GM03348 (cell line): ENCODE results near the gene KIZ.

Experiments
- DNase-seq: peaks from one replicate; pipeline ENCODE4 v3.0.0; 2012; ENCODE audit warnings: low spot score

KIZ gene

DNA sequence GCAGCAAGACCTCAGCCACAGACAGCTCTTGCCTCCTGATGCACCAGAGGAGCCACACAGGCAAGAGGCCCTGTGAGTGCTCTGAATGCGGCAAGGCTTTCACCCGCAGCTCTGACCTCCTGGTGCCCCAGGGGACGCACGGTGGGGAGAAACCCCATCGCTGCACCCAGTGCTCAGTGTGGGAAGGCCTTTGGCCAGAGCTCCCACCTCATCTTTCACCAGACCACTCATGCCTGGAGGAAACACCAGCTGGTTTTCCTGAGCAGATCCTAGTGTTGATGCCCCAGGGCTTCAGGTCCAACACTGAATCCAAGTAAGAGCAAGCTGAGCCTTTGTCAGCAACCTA lies 140.3 kb downstream of the KIZ start:
- DNase-seq, result no peak

DNA sequence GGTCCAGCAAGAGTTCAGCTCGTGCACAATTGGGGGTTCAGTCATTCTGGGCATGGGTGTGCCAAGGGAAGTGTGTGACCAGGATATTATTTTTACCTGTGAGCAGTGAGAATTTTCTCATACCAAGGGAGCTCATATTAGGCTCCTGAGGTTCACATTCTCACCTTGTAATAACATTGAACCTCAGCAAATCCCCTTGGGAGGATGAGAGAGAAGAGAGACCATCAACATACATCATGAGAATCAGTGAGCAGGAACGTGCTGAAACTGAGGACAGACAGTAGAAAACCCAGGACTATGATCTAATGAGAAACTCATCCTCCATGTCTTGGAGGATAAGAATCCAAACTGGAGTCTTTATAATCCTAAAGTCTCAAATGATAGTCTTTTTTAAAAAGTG lies 143.9 kb downstream of the KIZ start:
- no peak for DNase-seq

DNA sequence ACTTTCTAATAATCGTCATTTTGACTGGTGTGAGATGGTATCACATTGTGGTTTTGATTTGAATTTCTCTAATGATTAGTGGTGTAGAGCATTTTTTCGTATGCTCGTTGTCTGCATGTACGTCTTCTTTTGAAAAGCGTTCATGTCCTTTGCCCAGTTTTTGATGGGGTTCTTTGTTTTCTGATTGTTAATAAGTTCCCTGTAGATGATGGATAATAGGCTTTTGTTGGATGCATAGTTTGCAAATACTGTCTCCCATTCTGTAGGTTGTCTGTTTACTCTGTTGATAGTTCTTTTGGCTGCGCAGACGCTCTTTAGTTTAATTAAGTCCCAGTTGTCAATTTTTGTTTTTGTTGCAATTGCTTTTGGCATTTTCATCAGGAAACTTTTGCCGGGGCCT lies 144.9 kb downstream of the KIZ start:
- DNase-seq, result no peak

DNA sequence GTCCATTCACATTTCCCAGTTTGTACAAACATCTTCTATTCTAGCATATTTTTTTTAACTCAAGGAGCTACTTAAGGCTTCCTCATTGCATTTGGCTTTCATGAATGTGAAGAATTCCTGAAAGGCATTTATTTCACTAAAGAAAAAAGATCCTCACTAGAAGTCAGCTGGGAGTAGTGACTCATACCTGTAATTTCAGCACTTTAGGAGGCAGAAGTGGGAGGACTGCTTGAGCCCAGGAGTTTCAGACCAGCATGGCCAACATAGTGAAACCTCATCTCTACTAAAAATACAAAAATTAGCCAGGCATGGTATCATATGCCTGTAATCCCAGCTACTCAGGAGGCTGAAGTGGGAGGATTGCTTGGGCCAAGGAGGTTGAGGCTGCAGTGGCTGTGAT lies 146.4 kb downstream of the KIZ start:
- no peak for DNase-seq

DNA sequence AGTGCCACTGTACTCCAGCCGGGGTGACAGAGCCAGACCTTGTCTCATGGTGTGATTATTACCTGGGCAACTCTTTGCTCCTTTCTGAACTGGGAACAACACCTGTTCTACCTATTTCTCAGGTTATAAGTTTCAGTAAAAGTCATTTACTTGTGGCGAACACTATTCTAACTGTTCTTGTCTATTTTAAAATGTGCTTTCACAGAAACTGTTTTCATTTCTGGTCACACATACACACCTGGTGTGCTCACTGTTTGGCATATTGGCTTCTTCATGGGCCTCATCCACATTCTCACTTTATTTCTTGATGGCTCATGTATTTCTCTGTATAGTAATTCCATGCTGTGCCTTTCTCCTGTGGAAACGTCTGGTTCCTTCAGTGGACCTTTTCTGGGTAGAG lies 146.8 kb downstream of the KIZ start:
- no peak for DNase-seq

DNA sequence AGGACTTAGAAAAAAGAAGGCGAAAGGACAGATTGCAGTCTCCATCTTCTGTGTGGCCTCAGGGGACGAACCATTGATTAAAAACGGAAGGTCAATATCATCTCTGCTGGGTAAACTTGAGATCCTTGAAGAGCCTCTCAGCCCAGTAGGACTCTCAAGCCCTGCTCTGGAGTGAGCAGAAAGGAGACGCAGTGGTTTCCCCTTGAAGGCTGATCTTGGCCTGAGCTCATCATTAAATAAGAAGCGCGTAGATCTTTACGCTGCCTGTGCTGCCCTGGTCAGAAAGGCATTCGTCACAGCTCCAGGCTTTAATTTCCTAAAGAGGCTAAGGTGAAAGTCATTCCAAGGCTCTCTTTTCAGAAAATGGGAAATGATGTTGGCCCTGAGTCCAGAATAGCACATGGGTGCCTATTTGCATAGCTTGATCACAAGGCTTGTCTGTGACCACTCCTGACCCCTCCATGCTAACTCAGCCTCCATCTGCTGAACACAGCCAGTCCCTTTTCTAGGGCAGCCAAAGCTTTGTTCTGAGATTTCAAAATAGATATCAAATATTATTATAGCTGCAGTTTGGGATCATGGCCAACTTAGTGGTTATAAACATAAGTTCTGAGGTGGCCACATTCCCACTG lies 148.0 kb downstream of the KIZ start:
- no peak for DNase-seq

DNA sequence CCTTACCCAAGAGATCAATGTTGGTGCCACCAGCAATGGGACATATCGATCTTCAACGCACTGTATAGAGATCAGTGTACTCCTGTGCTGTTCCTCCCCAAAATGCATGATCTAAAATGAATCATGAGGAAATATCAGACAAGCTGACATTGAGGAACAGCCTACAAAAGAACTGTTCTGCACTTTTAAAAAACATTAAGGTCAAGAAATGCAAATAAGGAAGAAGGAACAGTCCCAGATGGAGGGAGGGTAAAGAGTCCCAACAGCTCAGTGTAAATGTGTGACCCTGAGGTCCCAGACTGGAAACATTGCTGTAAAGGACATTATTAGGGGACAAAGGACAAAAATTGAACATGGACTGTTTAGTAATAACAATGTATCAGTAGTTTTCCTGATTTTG lies 152.9 kb downstream of the KIZ start:
- DNase-seq, result no peak

DNA sequence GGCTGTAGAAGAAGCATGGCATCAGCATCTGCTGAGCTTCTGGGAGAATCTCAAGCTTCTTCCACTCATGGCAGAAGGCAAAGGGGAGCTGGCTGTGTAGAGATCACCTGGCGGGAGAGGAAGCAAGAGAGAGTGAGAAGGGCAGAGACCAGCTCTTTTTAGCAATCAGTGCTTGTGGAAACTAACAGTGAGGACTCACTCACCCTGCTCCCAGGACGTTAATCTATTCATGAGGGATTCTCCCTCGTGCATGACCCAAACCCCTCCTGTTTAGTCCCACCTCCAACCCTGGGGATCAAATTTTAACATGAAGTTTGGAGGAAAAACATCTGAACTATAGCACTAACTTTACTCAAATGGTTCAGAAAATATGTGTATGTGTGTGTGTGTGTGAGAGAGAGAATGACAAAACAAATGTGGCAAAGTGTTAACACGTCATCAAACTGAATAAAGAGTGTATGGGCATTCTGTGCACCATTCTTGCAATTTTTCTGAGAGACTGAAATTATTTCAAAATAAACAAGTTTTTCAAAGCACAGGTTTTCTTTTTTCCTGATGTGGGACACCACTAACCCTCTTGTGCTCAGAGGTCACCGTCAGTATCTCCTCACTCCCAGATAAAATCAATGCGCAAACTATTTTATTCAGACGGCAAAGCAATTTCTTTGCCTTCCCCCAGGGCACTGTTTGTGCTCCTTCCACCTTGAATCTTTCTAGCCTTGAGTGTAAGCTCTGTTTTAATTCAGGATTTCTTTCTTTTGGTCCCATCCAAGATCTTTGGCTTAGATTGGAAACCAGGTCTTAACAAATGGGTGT lies 154.0 kb downstream of the KIZ start:
- no peak for DNase-seq

DNA sequence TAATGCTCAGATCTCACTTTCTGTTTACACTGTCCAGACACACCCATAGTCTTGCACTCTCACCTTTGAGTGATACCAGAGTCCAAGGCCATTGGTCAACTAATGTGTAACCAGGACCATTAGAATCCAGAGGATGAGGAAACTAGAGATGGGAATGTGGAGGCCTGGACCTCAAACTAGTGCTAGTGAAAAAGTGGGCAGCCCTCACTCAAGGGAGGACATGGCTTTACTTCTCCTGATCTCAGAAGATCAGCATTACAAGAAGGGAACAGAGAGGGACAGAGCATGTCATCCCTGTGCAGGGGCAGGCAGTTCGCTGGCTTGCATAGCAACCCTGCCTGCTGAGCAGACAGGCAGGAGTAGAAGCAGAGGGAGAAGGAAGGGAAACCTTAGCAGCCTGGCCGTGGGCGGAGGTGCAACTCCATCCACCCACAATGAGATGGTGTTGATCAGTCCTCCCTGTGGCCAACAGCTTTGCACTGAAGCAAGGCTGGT lies 154.7 kb downstream of the KIZ start:
- no peak for DNase-seq

DNA sequence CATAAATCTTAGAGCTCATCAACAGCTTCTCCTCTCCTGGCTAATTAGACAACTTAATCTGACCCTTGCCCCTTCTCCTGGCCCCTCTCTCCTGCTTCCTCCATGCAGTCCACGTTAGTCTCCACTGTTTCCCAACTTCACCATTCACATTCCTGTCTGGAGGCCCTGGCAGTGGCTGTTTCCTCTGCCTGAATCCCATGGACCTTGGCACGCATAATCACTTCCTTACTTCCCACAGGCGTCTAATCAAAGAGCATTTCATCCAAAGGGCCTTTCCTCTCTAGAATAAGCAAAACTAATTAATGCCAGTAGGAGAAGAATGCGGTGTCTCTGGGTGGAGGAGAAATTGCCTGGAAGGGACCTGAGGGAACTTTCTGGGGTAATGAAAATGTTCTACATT lies 160.9 kb downstream of the KIZ start:
- DNase-seq, result no peak

DNA sequence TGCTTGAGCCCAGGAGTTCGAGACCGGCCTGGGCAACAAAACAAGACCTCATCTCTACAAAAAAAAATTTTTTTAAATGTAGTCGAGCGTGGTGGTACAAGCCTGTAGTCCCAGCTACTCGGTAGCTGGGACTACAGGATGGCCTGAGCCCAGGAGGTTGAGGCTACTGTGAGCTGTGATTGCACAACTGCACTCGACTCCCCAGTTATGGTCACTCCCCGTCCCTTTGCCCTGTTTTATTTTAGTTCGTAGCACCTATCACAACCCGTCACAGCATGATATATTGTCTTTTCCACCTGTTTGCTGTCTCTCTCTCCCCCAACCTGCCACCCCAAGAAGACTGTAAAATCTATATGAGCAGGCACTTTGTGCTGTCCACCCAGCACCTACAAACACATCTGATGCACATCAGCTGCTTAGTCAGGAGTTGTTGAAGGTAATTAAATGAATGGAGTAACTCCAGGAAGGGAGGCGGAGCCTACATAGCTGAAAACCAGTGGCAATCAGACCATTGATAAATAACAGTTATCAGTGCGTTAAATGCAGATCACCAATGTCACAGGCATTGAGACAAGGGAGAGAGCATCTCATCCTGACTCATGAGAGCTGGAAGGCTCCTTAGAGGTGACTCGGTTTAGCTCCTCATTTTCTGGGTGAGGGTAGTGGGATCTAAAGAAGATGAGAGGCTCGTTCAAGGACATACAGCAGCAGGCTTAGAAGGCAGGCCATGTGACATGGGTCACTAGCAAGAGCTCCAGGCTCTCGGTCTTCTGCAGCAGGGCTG lies 162.9 kb downstream of the KIZ start:
- DNase-seq, result no peak

DNA sequence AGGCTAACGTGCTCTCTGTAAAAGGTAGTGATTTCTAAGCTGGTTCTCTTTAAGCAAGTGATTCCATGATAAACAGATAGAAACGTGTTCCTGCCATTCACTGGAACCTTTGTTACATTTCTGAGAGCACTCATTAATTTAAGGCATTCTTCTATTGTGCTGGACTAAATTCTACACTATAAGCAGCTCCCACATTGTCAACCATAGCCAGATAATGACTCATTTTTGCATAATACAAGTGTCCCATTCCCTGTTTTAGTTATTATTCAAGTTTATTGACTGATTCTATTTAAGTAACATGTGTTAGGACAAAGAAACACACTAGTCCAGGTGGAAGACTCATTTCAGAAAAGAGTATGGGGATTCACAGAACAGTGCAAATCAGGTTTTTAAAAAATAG lies 163.8 kb downstream of the KIZ start:
- no peak for DNase-seq

DNA sequence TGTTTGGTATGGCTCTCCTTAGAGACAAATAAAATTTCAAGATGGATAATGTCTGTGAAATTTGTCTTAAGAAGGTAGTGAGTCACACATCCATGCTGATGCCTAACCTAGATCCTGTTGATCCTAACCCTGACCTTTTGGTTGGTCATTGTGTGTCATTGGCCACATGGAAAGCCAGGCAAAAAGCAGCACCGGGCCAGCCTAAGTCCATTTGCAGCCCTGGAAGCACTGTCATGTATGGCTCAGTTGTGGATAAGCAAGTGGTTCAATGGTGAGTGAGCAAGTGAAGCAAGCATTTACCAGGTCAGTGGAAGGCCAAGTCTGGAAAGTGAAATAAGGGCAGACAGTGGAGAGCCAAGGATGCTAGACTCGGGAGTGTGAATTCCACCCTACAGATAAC lies 165.1 kb downstream of the KIZ start:
- no peak for DNase-seq

DNA sequence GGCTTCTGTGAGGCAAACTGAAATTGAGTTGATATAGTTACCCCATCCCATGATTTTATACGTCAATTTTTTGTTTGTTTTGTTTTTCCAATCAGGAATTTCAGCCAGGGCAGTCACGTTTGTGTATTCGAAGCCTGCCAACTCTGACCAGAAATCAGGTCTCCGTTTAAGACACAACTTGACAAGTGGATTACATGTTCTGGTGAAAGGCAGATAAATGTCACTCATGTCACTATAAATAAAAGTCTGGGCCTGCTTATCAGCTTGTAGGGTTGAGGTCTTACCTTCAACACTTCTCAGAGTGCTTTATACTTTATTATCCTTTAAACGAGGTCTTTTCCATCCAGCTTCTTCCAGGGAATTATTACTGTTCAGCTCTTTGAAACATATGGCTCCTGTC lies 168.9 kb downstream of the KIZ start:
- DNase-seq, result no peak
